Esophagus squamous epithelium (tissue), 4 donors: ENCODE data around the gene CUL3.

Experiments
- CTCF ChIP-seq, 6 experiments: fragments of 450-650 bp in 4 of 6; fragments of 200-600 bp in 2 of 6; sonication (generic) in 2 of 6; IDR thresholded peaks; one replicate each; pipeline ENCODE4 v1.5.1; 2016 to 2019; ENCODE audit warnings: antibody characterized with exemption in 6 of 6, mild to moderate bottlenecking in 4 of 6, moderate library complexity in 4 of 6
- POLR2A ChIP-seq, 4 donors: fragments of 450-650 bp; IDR thresholded peaks; one replicate each; pipeline ENCODE4 v1.6.1; 2017; ENCODE audit warnings: antibody characterized with exemption in 4 of 4, mild to moderate bottlenecking in 4 of 4, moderate library complexity in 3 of 4

- no peak for TF ChIP-seq CTCF (IDR thresholded peaks at IDR 0.05)
- no peak for TF ChIP-seq POLR2A (IDR thresholded peaks at IDR 0.05)
These were observed 23.7 kb downstream of the CUL3 start for GRCh38 chr2:224561234-224562005.
